Thoracic aorta (tissue), 2 donors: ENCODE measurements around the gene PROCR. TPM values are rescaled to one million over a fixed set of nuclear protein-coding genes. Genes with fewer than 3 reads are reported as not detected.
"Not testable (repeated sequence)": the region's sequence is repeated elsewhere in the genome, so short reads cannot be mapped to it uniquely, and the experiment has no call there.

Experiments used
- ATAC-seq: fragments of 150-250 bp; one replicate; pipeline ENCODE4 v1.8.0; 2017; ENCODE audit warnings: low read depth; ENCODE audit not compliant: insufficient number of reproducible peaks, low FRiP score
- DNase-seq: peaks from one replicate; pipeline ENCODE4 v3.0.0-alpha.2; 2020; ENCODE audit warnings: low spot score
- H3K27ac ChIP-seq, 2 donors: fragments of 200-600 bp; sonication (generic); 1 replicate in 1 of 2; 2 replicates in 1 of 2; pipeline ENCODE4 v1.5.1; 2016; ENCODE audit warnings: mild to moderate bottlenecking in 2 of 2, moderate library complexity in 2 of 2
- H3K27me3 ChIP-seq: fragments of 200-600 bp; sonication (generic); replicated peaks from 2 replicates; pipeline ENCODE4 v1.6.0; 2016; ENCODE audit warnings: mild to moderate bottlenecking; ENCODE audit not compliant: insufficient read depth
- H3K36me3 ChIP-seq: fragments of 200-600 bp; sonication (generic); one replicate; pipeline ENCODE4 v1.5.1; 2016
- H3K4me1 ChIP-seq, 2 donors: fragments of 200-600 bp; sonication (generic); 1 replicate in 1 of 2; 2 replicates in 1 of 2; pipeline versions ENCODE4 v1.5.1 to v1.6.0; 2016; ENCODE audit warnings: low read depth in 2 of 2, mild to moderate bottlenecking in 1 of 2; ENCODE audit not compliant: control insufficient read depth in 1 of 2
- H3K4me3 ChIP-seq: fragments of 200-600 bp; sonication (generic); 2 replicates; pipeline ENCODE4 v1.5.1; 2016; ENCODE audit warnings: mild to moderate bottlenecking
- H3K9me3 ChIP-seq: fragments of 200-600 bp; sonication (generic); 2 replicates; pipeline ENCODE4 v1.5.1; 2016
- total RNA-seq, 2 donors: library from RNA; depleted of rRNA; stranded (reverse); fragments of >200 nt; gene quantifications; one replicate each; pipeline versions ENCODE4 v1.1.0 to v1.2.3, GENCODE V29; 2016
- TF ChIP-seq, protein P1 (sequence below): fragments of 200-600 bp; sonication (generic); IDR thresholded peaks from one replicate; pipeline ENCODE4 v1.5.1; 2019; ENCODE audit warnings: antibody characterized with exemption

Gene PROCR
- total RNA-seq, 2 donors from 2014 or later = 66.9 to 74.7 TPM

- ATAC-seq (no peak), DNase-seq (no peak)
- TF ChIP-seq, protein P1, sequence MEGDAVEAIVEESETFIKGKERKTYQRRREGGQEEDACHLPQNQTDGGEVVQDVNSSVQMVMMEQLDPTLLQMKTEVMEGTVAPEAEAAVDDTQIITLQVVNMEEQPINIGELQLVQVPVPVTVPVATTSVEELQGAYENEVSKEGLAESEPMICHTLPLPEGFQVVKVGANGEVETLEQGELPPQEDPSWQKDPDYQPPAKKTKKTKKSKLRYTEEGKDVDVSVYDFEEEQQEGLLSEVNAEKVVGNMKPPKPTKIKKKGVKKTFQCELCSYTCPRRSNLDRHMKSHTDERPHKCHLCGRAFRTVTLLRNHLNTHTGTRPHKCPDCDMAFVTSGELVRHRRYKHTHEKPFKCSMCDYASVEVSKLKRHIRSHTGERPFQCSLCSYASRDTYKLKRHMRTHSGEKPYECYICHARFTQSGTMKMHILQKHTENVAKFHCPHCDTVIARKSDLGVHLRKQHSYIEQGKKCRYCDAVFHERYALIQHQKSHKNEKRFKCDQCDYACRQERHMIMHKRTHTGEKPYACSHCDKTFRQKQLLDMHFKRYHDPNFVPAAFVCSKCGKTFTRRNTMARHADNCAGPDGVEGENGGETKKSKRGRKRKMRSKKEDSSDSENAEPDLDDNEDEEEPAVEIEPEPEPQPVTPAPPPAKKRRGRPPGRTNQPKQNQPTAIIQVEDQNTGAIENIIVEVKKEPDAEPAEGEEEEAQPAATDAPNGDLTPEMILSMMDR = no peak
- H3K27me3 ChIP-seq = no peaks in the 10 kb centered on the region
- no peak overlapping the region for H3K4me3 ChIP-seq
- H3K4me1 ChIP-seq = no peaks in the 10 kb centered on the region
- no peak overlapping the region for H3K27ac ChIP-seq
- no peaks in the 10 kb centered on the region for H3K9me3 ChIP-seq
- no peaks in the 10 kb centered on the region for H3K36me3 ChIP-seq
These were observed 19.7 kb downstream of the PROCR start for GRCh38 chr20:35191419-35192117.

GRCh38 chr20:35192118-35192872 lies 20.4 kb downstream of the PROCR start:
- Histone ChIP-seq H3K4me1 (no peaks in the 10 kb centered on the region), H3K27me3 (no peaks in the 10 kb centered on the region), H3K27ac (no peak overlapping the region), H3K9me3 (peaks cover 5% of the 10 kb centered on the region), H3K36me3 (no peaks in the 10 kb centered on the region), H3K4me3 (no peak overlapping the region)
- ATAC-seq = no peak
- no peak for DNase-seq
- TF ChIP-seq, protein P1 = no peak

DNA sequence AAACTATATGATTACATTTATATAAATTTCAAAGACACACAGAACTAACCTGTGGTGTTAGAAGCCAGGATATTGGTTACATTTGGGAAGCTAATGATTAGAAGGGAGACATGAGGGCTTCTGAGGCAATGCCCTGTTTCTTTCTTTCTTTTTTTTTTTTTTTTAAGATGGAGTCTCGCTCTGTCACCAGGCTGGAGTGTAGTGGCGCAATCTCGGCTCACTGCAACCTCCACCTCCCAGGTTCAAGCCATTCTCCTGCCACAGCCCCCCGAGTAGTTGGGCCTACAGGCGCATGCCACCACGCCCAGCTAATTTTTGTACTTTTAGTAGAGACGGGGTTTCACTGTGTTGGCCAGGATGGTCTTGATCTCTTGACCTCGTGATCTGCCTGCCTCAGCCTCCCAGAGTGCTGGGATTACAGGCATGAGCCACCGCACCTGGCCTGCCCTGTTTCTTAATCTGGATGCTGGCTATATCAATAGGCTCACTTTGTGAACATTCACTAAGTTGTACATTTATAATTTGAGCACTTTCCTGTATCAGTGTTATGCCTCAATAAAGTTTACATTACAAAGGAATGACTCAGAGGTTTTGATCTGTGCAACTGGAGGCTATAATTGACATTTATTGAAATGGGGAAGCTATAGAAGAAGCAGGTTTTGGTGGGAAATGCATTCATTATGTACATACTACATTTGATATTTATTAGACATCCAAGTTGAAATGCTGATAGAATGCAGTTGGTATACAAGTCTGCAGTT lies 21.3 kb downstream of the PROCR start:
- not testable (repeated sequence) for H3K4me1 ChIP-seq, DNase-seq, ATAC-seq

GRCh38 chr20:35196313-35196712 lies 24.4 kb downstream of the PROCR start:
- no peak for ATAC-seq
- H3K27ac ChIP-seq = no peak overlapping the region
- no peaks in the 10 kb centered on the region for H3K36me3 ChIP-seq
- TF ChIP-seq, protein P1 = no peak
- H3K4me3 ChIP-seq = no peak overlapping the region
- no peaks in the 10 kb centered on the region for H3K27me3 ChIP-seq
- H3K9me3 ChIP-seq = peaks cover 12% of the 10 kb centered on the region
- no peaks in the 10 kb centered on the region for H3K4me1 ChIP-seq
- DNase-seq = no peak

More for the DNA sequence above, 21.3 kb downstream of the PROCR start:
- H3K36me3 ChIP-seq, H3K27ac ChIP-seq, H3K4me3 ChIP-seq, H3K9me3 ChIP-seq, H3K27me3 ChIP-seq: not testable (repeated sequence)

DNA sequence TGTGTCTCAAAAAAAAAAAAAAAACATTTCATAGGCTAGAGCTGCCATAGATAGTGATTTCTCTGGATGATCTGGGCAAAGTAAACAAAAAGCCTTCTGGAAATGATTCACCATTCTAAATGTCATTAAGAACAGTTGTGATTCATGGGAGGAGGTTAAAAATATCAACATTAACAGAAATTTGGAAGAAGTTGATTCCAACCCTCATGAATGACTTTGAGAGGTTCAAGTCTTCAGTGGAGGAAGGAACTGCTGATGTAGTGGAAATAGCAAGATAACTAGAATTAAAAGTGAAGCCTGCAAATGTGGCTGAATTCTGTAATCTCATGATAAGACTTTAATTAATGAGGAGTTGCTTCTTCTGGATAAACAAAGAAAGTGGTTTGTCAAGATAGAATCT lies 27.9 kb downstream of the PROCR start:
- Histone ChIP-seq H3K27me3 (no peaks in the 10 kb centered on the region), H3K4me3 (no peak overlapping the region), H3K4me1 (no peaks in the 10 kb centered on the region), H3K9me3 (peaks cover 12% of the 10 kb centered on the region), H3K27ac (no peak overlapping the region), H3K36me3 (no peaks in the 10 kb centered on the region)
- ATAC-seq = no peak
- no peak for DNase-seq
- TF ChIP-seq, protein P1 = no peak
